K562 (cell line): ENCODE data around the gene PRAC2. TPM values are rescaled to one million over a fixed set of nuclear protein-coding genes. Genes with fewer than 3 reads are reported as not detected.

Source experiments
- ATAC-seq: fragments of 200-7000 bp; cut with Tn5 transposase; 3 replicates; pipeline ENCODE4 v1.9.1; 2020; ENCODE audit warnings: moderate library complexity
- Bru-seq: library from RNA; stranded (reverse); fragments of 400-500 nt; gene quantifications from one replicate; lab custom pipeline; 2021; lab: Mats Ljungman, UMichigan
- BruChase-seq, 2 experiments: library from RNA; stranded (reverse); fragments of 400-500 nt; gene quantifications; one replicate each; lab custom pipeline; 2021; lab: Mats Ljungman, UMichigan
- BruUV-seq: library from RNA; stranded (reverse); fragments of 400-500 nt; replicated peaks from 2 replicates; lab custom pipeline; 2021; lab: Mats Ljungman, UMichigan
- CTCF ChIA-PET: fragments of 300-600 bp; formaldehyde crosslinking; extraction: SDS; loops from one replicate; lab custom pipeline; 2021; ENCODE audit warnings: low intra/inter-chr PET ratio; lab: Yijun Ruan, JAX
- POLR2A ChIA-PET: fragments of 300-600, 350-650 bp; sonication (Branson Sonifier 250); formaldehyde crosslinking; extraction: SDS; loops from one replicate; lab custom pipeline; 2021; ENCODE audit warnings: antibody characterized with exemption, inconsistent platforms; lab: Yijun Ruan, JAX
- DNase-seq, 4 experiments: peaks; one replicate each; pipeline versions ENCODE4 v3.0.0 to v3.0.0-alpha.2; 2011 to 2018; ENCODE audit warnings: low spot score in 3 of 4, mixed read lengths in 3 of 4; ENCODE audit errors: extremely low read depth in 1 of 4
- FAIRE-seq: peaks from 2 replicates; lab custom pipeline; 2011; peaks lifted over from hg19 to GRCh38; lab: Jason Lieb, UNC
- H2AFZ ChIP-seq: 2 replicates; pipeline ENCODE4 v1.6.0; 2011; ENCODE audit warnings: low read depth, low read length, control low read depth, inconsistent platforms
- H3K27ac ChIP-seq: fragments of 200-600 bp; 3 replicates; pipeline ENCODE4 v1.8.0; 2011; ENCODE audit warnings: low read depth, mild to moderate bottlenecking, control low read depth, inconsistent platforms, low read length, moderate library complexity, mixed read lengths; ENCODE audit errors: extremely low read depth
- H3K27me3 ChIP-seq, 2 experiments: fragments of 300-600 bp in 1 of 2; 2 replicates in 1 of 2; 3 replicates in 1 of 2; pipeline versions ENCODE4 v1.6.0 to v1.8.0; 2011; ENCODE audit warnings: inconsistent platforms in 2 of 2, low read length in 2 of 2, mild to moderate bottlenecking in 1 of 2, mixed read lengths in 1 of 2, moderate library complexity in 1 of 2; ENCODE audit not compliant: control insufficient read depth in 2 of 2, insufficient read depth in 2 of 2
- H3K36me3 ChIP-seq: fragments of 300-600 bp; 3 replicates; pipeline ENCODE4 v1.8.0; 2011; ENCODE audit warnings: mild to moderate bottlenecking, low read length, inconsistent platforms; ENCODE audit not compliant: control insufficient read depth, insufficient read depth
- H3K4me1 ChIP-seq, 2 experiments: fragments of 200-600 bp in 1 of 2; replicated peaks in 1 of 2; 2 replicates in 1 of 2; 3 replicates in 1 of 2; pipeline versions ENCODE4 v1.5.1 to v1.8.0; 2011; ENCODE audit warnings: inconsistent platforms in 2 of 2, low read length in 2 of 2, mild to moderate bottlenecking in 1 of 2, mixed read lengths in 1 of 2, moderate library complexity in 1 of 2; ENCODE audit not compliant: control insufficient read depth in 2 of 2, insufficient read depth in 2 of 2
- H3K4me2 ChIP-seq: 2 replicates; pipeline ENCODE4 v1.6.1; 2011; ENCODE audit warnings: low read length, control low read depth, inconsistent platforms, mixed read lengths; ENCODE audit not compliant: insufficient read depth
- H3K4me3 ChIP-seq: fragments of 200-600 bp; sonication (generic), shearing (Covaris generic); 2 replicates; pipeline ENCODE4 v1.5.1; 2016; ENCODE audit warnings: control low read depth, inconsistent platforms
- H3K79me2 ChIP-seq: fragments of 200-600 bp; 3 replicates; pipeline ENCODE4 v1.8.0; 2011; ENCODE audit warnings: low read length, inconsistent platforms; ENCODE audit not compliant: control insufficient read depth, insufficient read depth
- H3K9ac ChIP-seq, 2 experiments: 2 replicates each; pipeline versions ENCODE4 v1.6.0 to v1.6.1; 2011; ENCODE audit warnings: low read depth in 2 of 2, low read length in 2 of 2, control low read depth in 1 of 2, inconsistent platforms in 1 of 2, mild to moderate bottlenecking in 1 of 2, mixed read lengths in 1 of 2; ENCODE audit not compliant: insufficient read depth in 1 of 2
- H3K9me1 ChIP-seq: one replicate; pipeline ENCODE4 v1.6.0; 2011; ENCODE audit warnings: inconsistent platforms, mild to moderate bottlenecking, low read length, moderate library complexity; ENCODE audit not compliant: control insufficient read depth, insufficient read depth
- H3K9me3 ChIP-seq: replicated peaks from 2 replicates; pipeline ENCODE4 v1.5.1; 2011; ENCODE audit warnings: low read depth, low read length, inconsistent platforms; ENCODE audit not compliant: control insufficient read depth, insufficient read depth
- H4K20me1 ChIP-seq: replicated peaks from 2 replicates; pipeline ENCODE4 v1.6.1; 2011; ENCODE audit warnings: low read length, inconsistent platforms, mixed read lengths; ENCODE audit not compliant: control insufficient read depth, insufficient read depth
- ILK ChIP-seq: fragments of 450-650 bp; IDR thresholded peaks from 2 replicates; pipeline ENCODE4 v1.6.1; 2016; ENCODE audit warnings: missing genetic modification characterization, low read depth, mild to moderate bottlenecking, missing compliant biosample characterization, moderate library complexity, borderline replicate concordance
- KDM4B ChIP-seq, 2 experiments: fragments of 450-650 bp in 1 of 2; sonication (generic) in 1 of 2; IDR thresholded peaks; 2 replicates each; pipeline ENCODE4 v1.6.1; 2016 to 2017; ENCODE audit warnings: borderline replicate concordance in 2 of 2, antibody characterized with exemption in 1 of 2, low read depth in 1 of 2, mild to moderate bottlenecking in 1 of 2
- POLR3A ChIP-seq: IDR thresholded peaks from 2 replicates; pipeline ENCODE4 v1.6.1; 2011; ENCODE audit warnings: borderline replicate concordance, mild to moderate bottlenecking, moderate library complexity; ENCODE audit not compliant: insufficient read length, insufficient read depth; ENCODE audit errors: extremely low read depth
- RB1 ChIP-seq: fragments of 450-650 bp; IDR thresholded peaks from 2 replicates; pipeline ENCODE4 v1.6.1; 2017; ENCODE audit warnings: low read depth, mild to moderate bottlenecking
- whole genome bisulfite sequencing: fragments of 100-300 bp; shearing (Covaris generic); methylation state at CpG from one replicate; pipeline ENCODE4 v1.1.6; 2016; ENCODE audit warnings: low coverage, mixed read lengths; ENCODE audit not compliant: insufficient coverage; ENCODE audit errors: missing lambda C conversion rate; 5-methylcytosine and 5-hydroxymethylcytosine counted together
- in situ Hi-C: fragments of 300-500 bp; cut with MboI; formaldehyde crosslinking; loops from 4 replicates; pipeline ENCODE4 v1.15.0; 2018; ENCODE audit warnings: inconsistent platforms, mixed read lengths
- intact Hi-C: fragments of 100-400 bp; cut with micrococcal nuclease; formaldehyde crosslinking; loops from 2 replicates; pipeline ENCODE4 v1.14.2; 2022
- long read RNA-seq, 3 experiments: library from polyadenylated mRNA in 2 of 3; library from RNA in 1 of 3; unstranded in 2 of 3; stranded (forward) in 1 of 3; transcript quantifications; one replicate each; pipeline ENCODE4 v2.0.0, GENCODE V29; 2019 to 2022
- polyA minus RNA-seq, 3 experiments: library from RNA; depleted of rRNA, polyadenylated mRNA; stranded (reverse); fragments of >200 nt; gene quantifications; 2 replicates each; pipeline ENCODE4 v1.2.3, GENCODE V29; 2011
- polyA plus RNA-seq, 8 experiments: library from polyadenylated mRNA; depleted of rRNA in 4 of 8; stranded (reverse) in 5 of 8; unstranded in 3 of 8; fragments of >200 nt; fragmentation: Nextera tagmentation in 2 of 8; fragmentation: Illumina TruSeq in 1 of 8; extraction: Ambion mirVana in 2 of 8; extraction: Trizol in 1 of 8; gene quantifications; 2 replicates each; pipeline versions ENCODE4 v1.2.1 to v1.2.3, GENCODE V29; 2011 to 2014; ENCODE audit warnings: inconsistent platforms in 1 of 8, missing spikeins in 1 of 8
- total RNA-seq, 7 experiments: library from RNA; depleted of rRNA in 6 of 7; stranded (reverse); fragments of >200 nt in 6 of 7; fragmentation: Illumina TruSeq in 2 of 7; extraction: Trizol in 2 of 7; gene quantifications; 2 replicates each; pipeline versions ENCODE4 v1.2.1 to v1.2.3, GENCODE V29; 2011 to 2021; ENCODE audit warnings: low replicate concordance in 1 of 7

The PRAC2 gene
- total RNA-seq (2011; cell fraction: chromatin; rRNA removed; ENCODE audit: low replicate concordance) = not detected in 2 replicates
- not detected in 2 replicates for total RNA-seq (2011; cell fraction: nucleolus; rRNA removed)
- not detected in 2 replicates for total RNA-seq (2011; cell fraction: nucleoplasm; rRNA removed)
- total RNA-seq (2014; rRNA removed) (not detected in 2 replicates), total RNA-seq (2014; rRNA removed; fragmentation: Illumina TruSeq; extraction: Trizol) (not detected in 2 replicates), total RNA-seq (2015; rRNA removed; fragmentation: Illumina TruSeq; extraction: Trizol) (not detected in 2 replicates), total RNA-seq (2021) (not detected in 2 replicates), polyA plus RNA-seq (2011; rRNA removed) (not detected in 2 replicates), polyA plus RNA-seq (2014; fragmentation: Illumina TruSeq; extraction: Trizol) (not detected in 2 replicates), polyA plus RNA-seq (2014; fragmentation: Nextera tagmentation; extraction: Ambion mirVana) (not detected), polyA plus RNA-seq (2014; rRNA removed) (not detected in 2 replicates), polyA minus RNA-seq (2011; rRNA and poly(A)+ RNA removed) (not detected in 2 replicates), Bru-seq, nascent RNA (percentile 22 among the genes with signal in this experiment), BruChase-seq, experiment 1, labeled RNA remaining after a 2-hour chase (percentile 33 among the genes with signal in this experiment), BruChase-seq, experiment 2, labeled RNA remaining after a 6-hour chase (percentile 22 among the genes with signal in this experiment)
- not detected in 2 replicates for polyA plus RNA-seq (2011; cell fraction: cytosol; rRNA removed)
- not detected in 2 replicates for polyA plus RNA-seq (2011; cell fraction: nucleus; rRNA removed)
- polyA plus RNA-seq (2012) = not detected in 2 replicates
- polyA minus RNA-seq (2011; cell fraction: cytosol; rRNA and poly(A)+ RNA removed) = not detected in 2 replicates
- not detected in 2 replicates for polyA minus RNA-seq (2011; cell fraction: nucleus; rRNA and poly(A)+ RNA removed)
- long read RNA-seq, experiment 1 = 0 reads
- long read RNA-seq, experiment 2 = 0 reads
- long read RNA-seq, experiment 3 = 0 reads

GRCh38 chr17:48722915-48723422, at the start of gene PRAC2:
PRAC2 (plus strand) TSS chr17:48723185; CDS start chr17:48724411, 1,226 bp downstream.
- Histone ChIP-seq H3K36me3 (no peaks in the 10 kb centered on the region), H3K9me3 (no peaks in the 10 kb centered on the region), H4K20me1 (peaks cover 3% of the 10 kb centered on the region; the same call in 1 of the 2 replicates), H3K4me1 (peaks cover 0 to 25% of the 10 kb centered on the region in 2 experiments; a peak in 2 of 5 replicates), H3K27me3 (peaks cover 75 to 85% of the 10 kb centered on the region in 2 experiments), H3K4me2 (no peak within 1 kb of the TSS), H2AFZ (no peak within 1 kb of the TSS), H3K9me1 (no peaks in the 10 kb centered on the region), H3K79me2 (no peaks in the 10 kb centered on the region), H3K4me3 (no peak within 1 kb of the TSS), H3K9ac (no peak within 1 kb of the TSS), H3K27ac (no peak within 1 kb of the TSS)
- no peak for ATAC-seq
- TF ChIP-seq RB1 = no peak
- TF ChIP-seq ILK (tag) = no peak
- TF ChIP-seq POLR3A = no peak
- TF ChIP-seq KDM4B (IDR thresholded peaks at IDR 0.05; ENCODE audit: borderline replicate concordance in 2 of 2, low read depth in 1 of 2) = no peak
- no peak for DNase-seq
- ChIA-PET CTCF (no interaction called here), POLR2A (interaction anchor here (0.6 to 2.3 kb wide), 3 partner anchors 29 to 170 kb away, joined by 3 to 7 read pairs (median 3); partner anchors contain the start of gene ATP5MC1)
- intact Hi-C loops (no loop called here), in situ Hi-C loops (no loop called here)
- BruUV-seq = no TSS peak
- WGBS = 15% methylated on average over 15 of the region's 21 CpGs
- no peak for FAIRE-seq
